GM12878 (cell line): ENCODE data around the gene NAV3. TPM values are rescaled to one million over a fixed set of nuclear protein-coding genes. Genes with fewer than 3 reads are reported as not detected.

Source experiments
- ATAC-seq: fragments of 200-7000 bp; cut with Tn5 transposase; 3 replicates; pipeline ENCODE4 v1.9.1; 2020; ENCODE audit warnings: mild to moderate bottlenecking, moderate library complexity
- BruUV-seq: library from RNA; stranded (reverse); fragments of 400-500 nt; replicated peaks from 2 replicates; lab custom pipeline; 2021; lab: Mats Ljungman, UMichigan
- CTCF ChIA-PET: fragments of 300-600 bp; sonication (Branson Sonifier 250); formaldehyde crosslinking; extraction: SDS; loops from one replicate; lab custom pipeline; 2021; ENCODE audit warnings: inconsistent platforms; lab: Yijun Ruan, JAX
- POLR2A ChIA-PET: fragments of 350-600 bp; formaldehyde crosslinking; extraction: SDS; loops from one replicate; lab custom pipeline; 2021; ENCODE audit warnings: inconsistent platforms; lab: Charles Lee
- RAD21 ChIA-PET: fragments of 300-600 bp; sonication (Branson Sonifier 250); formaldehyde crosslinking; loops from one replicate; lab custom pipeline; 2023; ENCODE audit warnings: antibody characterized with exemption; ENCODE audit not compliant: unreplicated experiment; lab: Charles Lee
- SMC1A ChIA-PET: fragments of 300-600 bp; sonication (Branson Sonifier 250); formaldehyde crosslinking; loops from one replicate; lab custom pipeline; 2023; ENCODE audit not compliant: unreplicated experiment, uncharacterized antibody; lab: Charles Lee
- DNase-seq: peaks from one replicate; pipeline ENCODE4 v3.0.0-alpha.2; 2011; ENCODE audit warnings: low read depth, low spot score
- FAIRE-seq: peaks from 3 replicates; lab custom pipeline; 2011; peaks lifted over from hg19 to GRCh38; lab: Jason Lieb, UNC
- H2AFZ ChIP-seq: 2 replicates; pipeline ENCODE4 v1.6.0; 2011; ENCODE audit warnings: low read depth, low read length, control low read depth; ENCODE audit not compliant: control insufficient read depth
- H3K27ac ChIP-seq: 2 replicates; pipeline ENCODE4 v1.5.1; 2011; ENCODE audit warnings: control low read depth; ENCODE audit not compliant: control insufficient read depth, insufficient read depth
- H3K27me3 ChIP-seq, 2 experiments: replicated peaks in 1 of 2; 2 replicates each; pipeline versions ENCODE4 v1.6.0 to v1.6.1; 2011; ENCODE audit warnings: low read length in 1 of 2; ENCODE audit not compliant: control insufficient read depth in 2 of 2, insufficient read depth in 2 of 2
- H3K36me3 ChIP-seq, 2 experiments: 2 replicates each; pipeline ENCODE4 v1.5.1; 2011; ENCODE audit warnings: low read length in 1 of 2; ENCODE audit not compliant: control insufficient read depth in 2 of 2, insufficient read depth in 2 of 2
- H3K4me1 ChIP-seq: 2 replicates; pipeline ENCODE4 v1.6.1; 2011; ENCODE audit warnings: mild to moderate bottlenecking, low read length, moderate library complexity, mixed read lengths; ENCODE audit not compliant: control insufficient read depth, insufficient read depth
- H3K4me2 ChIP-seq: 2 replicates; pipeline ENCODE4 v1.6.0; 2011; ENCODE audit warnings: control low read depth; ENCODE audit not compliant: control insufficient read depth, insufficient read depth
- H3K4me3 ChIP-seq: fragments of 200-600 bp; sonication (generic); 2 replicates; pipeline ENCODE4 v1.5.1; 2016
- H3K79me2 ChIP-seq: 2 replicates; pipeline ENCODE4 v1.6.0; 2011; ENCODE audit warnings: low read length; ENCODE audit not compliant: control insufficient read depth, insufficient read depth
- H3K9ac ChIP-seq: 2 replicates; pipeline ENCODE4 v1.8.0; 2011; ENCODE audit warnings: low read length, control low read depth, mixed read lengths; ENCODE audit not compliant: control insufficient read depth, insufficient read depth
- H3K9me3 ChIP-seq: replicated peaks from 3 replicates; pipeline ENCODE4 v1.5.1; 2011; ENCODE audit warnings: mild to moderate bottlenecking, low read length; ENCODE audit not compliant: control insufficient read depth, insufficient read depth
- H4K20me1 ChIP-seq: 2 replicates; pipeline ENCODE4 v1.6.0; 2011; ENCODE audit not compliant: control insufficient read depth, insufficient read depth
- BACH1 ChIP-seq: fragments of 450-650 bp; IDR thresholded peaks from 2 replicates; pipeline ENCODE4 v1.6.1; 2017; ENCODE audit warnings: mild to moderate bottlenecking, borderline replicate concordance
- CHD1 ChIP-seq: IDR thresholded peaks from 2 replicates; pipeline ENCODE4 v1.6.1; 2012; ENCODE audit warnings: low read depth, low read length, improper control_type of control experiment
- CHD4 ChIP-seq: fragments of 200-600 bp; sonication (generic); IDR thresholded peaks from 2 replicates; pipeline ENCODE4 v1.6.1; 2016; ENCODE audit warnings: mild to moderate bottlenecking
- EZH2 ChIP-seq: IDR thresholded peaks from 2 replicates; pipeline ENCODE4 v1.6.1; 2012; ENCODE audit warnings: low read depth, mild to moderate bottlenecking, control low read depth, inconsistent platforms, low read length, borderline replicate concordance; ENCODE audit not compliant: control insufficient read depth
- FOS ChIP-seq: IDR thresholded peaks from 3 replicates; pipeline ENCODE4 v1.6.1; 2011; ENCODE audit warnings: borderline replicate concordance; ENCODE audit not compliant: insufficient read length; ENCODE audit errors: extremely low read depth
- MYB ChIP-seq: fragments of 150-350 bp; IDR thresholded peaks from 2 replicates; pipeline ENCODE4 v1.6.1; 2014; ENCODE audit warnings: mild to moderate bottlenecking, low read depth, low read length, borderline replicate concordance
- NFYB ChIP-seq: IDR thresholded peaks from 2 replicates; pipeline ENCODE4 v1.6.1; 2011; ENCODE audit warnings: low read depth, mild to moderate bottlenecking, low read length, improper control_type of control experiment, moderate library complexity; ENCODE audit not compliant: insufficient read depth
- POLR2A ChIP-seq: IDR thresholded peaks from 2 replicates; pipeline ENCODE4 v1.6.1; 2011; ENCODE audit warnings: low read depth, mild to moderate bottlenecking, low read length
- SREBF2 ChIP-seq: IDR thresholded peaks from 2 replicates; pipeline ENCODE4 v1.6.1; 2012; ENCODE audit warnings: mild to moderate bottlenecking, low read length
- TARDBP ChIP-seq: IDR thresholded peaks from 2 replicates; pipeline ENCODE4 v1.6.1; 2016; ENCODE audit warnings: borderline replicate concordance
- TCF3 ChIP-seq: IDR thresholded peaks from 2 replicates; pipeline ENCODE4 v1.6.1; 2012; ENCODE audit warnings: low read depth, mild to moderate bottlenecking, low read length, borderline replicate concordance; ENCODE audit not compliant: insufficient read depth
- ZNF24 ChIP-seq: fragments of 450-650 bp; IDR thresholded peaks from 2 replicates; pipeline ENCODE4 v1.6.1; 2017; ENCODE audit warnings: antibody characterized with exemption, mild to moderate bottlenecking
- WGBS: methylation state at CpG from one replicate; pipeline ENCODE4 v1.1.6; 2016; ENCODE audit warnings: low lambda C conversion rate; ENCODE audit not compliant: insufficient replicate concordance, insufficient coverage; ENCODE audit errors: missing lambda C conversion rate; 5-methylcytosine and 5-hydroxymethylcytosine counted together
- in situ Hi-C: fragments of 300-500 bp; cut with MboI; formaldehyde crosslinking; loops from 9 replicates; pipeline ENCODE4 v1.14.3; 2018; ENCODE audit warnings: mixed read lengths
- intact Hi-C: fragments of 100-400 bp; cut with micrococcal nuclease; formaldehyde crosslinking; loops from one replicate; pipeline ENCODE4 v1.14.2; 2022; ENCODE audit not compliant: unreplicated experiment
- polyA plus RNA-seq, 11 experiments: library from polyadenylated mRNA; depleted of rRNA in 4 of 11; unstranded in 6 of 11; stranded (reverse) in 5 of 11; fragments of >200 nt; fragmentation: Nextera tagmentation in 4 of 11; fragmentation: Illumina TruSeq in 1 of 11; extraction: Ambion mirVana in 4 of 11; extraction: Trizol in 1 of 11; gene quantifications; 1 replicate in 1 of 11; 2 replicates in 10 of 11; pipeline versions ENCODE4 v1.2.1 to v1.2.3, GENCODE V29; 2011 to 2016; ENCODE audit warnings: inconsistent platforms in 2 of 11, missing spikeins in 2 of 11, low read depth in 1 of 11
- total RNA-seq, 4 experiments: library from RNA; depleted of rRNA in 3 of 4; stranded (reverse); fragments of >200 nt in 3 of 4; fragmentation: Illumina TruSeq in 1 of 4; extraction: Trizol in 1 of 4; gene quantifications; 2 replicates each; pipeline versions ENCODE4 v1.2.1 to v1.2.3, GENCODE V29; 2013 to 2021
- TF ChIP-seq, protein P1 (sequence below): IDR thresholded peaks from 2 replicates; pipeline ENCODE4 v1.6.1; 2011; ENCODE audit warnings: low read depth, mild to moderate bottlenecking, low read length, moderate library complexity, borderline replicate concordance; ENCODE audit errors: extremely low read depth

NAV3 gene
- total and polyA plus RNA-seq, 10 of the 15 experiments (the other 5 are each of a cell fraction or from before 2014, with no cell fraction given), result 0.05 to 0.51 (median 0.22) TPM; not detected in 1

- WGBS, result 30% methylated on average over 2 of the region's 2 CpGs
- Histone ChIP-seq H3K4me2 (no peak overlapping the region), H3K36me3 (no peaks in the 10 kb centered on the region), H3K27ac (no peak overlapping the region), H4K20me1 (no peaks in the 10 kb centered on the region), H3K4me1 (no peaks in the 10 kb centered on the region), H2AFZ (no peak overlapping the region), H3K4me3 (no peak overlapping the region), H3K27me3 (no peaks in the 10 kb centered on the region), H3K9ac (no peak overlapping the region), H3K9me3 (no peaks in the 10 kb centered on the region; the same call in 2 of the 3 replicates), H3K79me2 (no peaks in the 10 kb centered on the region)
- no peak for ATAC-seq
- in situ Hi-C loops (no loop called here), intact Hi-C loops (no loop called here)
- no TSS peak for BruUV-seq
- ChIA-PET POLR2A (no interaction called here), CTCF (interaction anchor here (1.3 kb wide), 1 partner anchor 25 kb away, joined by 3 read pairs; no protein-coding TSS in a partner anchor), RAD21 (no interaction called here), SMC1A (interaction anchor here (1.1 to 1.3 kb wide), 2 partner anchors 23 to 24 kb away, joined by 3 read pairs; no protein-coding TSS in a partner anchor)
- no peak for DNase-seq
- TF ChIP-seq TARDBP (no peak), TCF3 (no peak), EZH2 (no peak), POLR2A (no peak), CHD4 (no peak), MYB (no peak), BACH1 (no peak), SREBF2 (no peak), ZNF24 (no peak), FOS (no peak), CHD1 (no peak), NFYB (no peak)
- TF ChIP-seq, protein P1, sequence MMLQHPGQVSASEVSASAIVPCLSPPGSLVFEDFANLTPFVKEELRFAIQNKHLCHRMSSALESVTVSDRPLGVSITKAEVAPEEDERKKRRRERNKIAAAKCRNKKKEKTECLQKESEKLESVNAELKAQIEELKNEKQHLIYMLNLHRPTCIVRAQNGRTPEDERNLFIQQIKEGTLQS, result no peak
- no peak for FAIRE-seq
Observed at GRCh38 chr12:78096909-78097597, 266.4 kb downstream of the NAV3 start.
